Activated T-cell treated with anti-CD3 and anti-CD28 coated beads for 48 hours (primary cell): ENCODE results near the gene RHEB.

ENCODE experiments used
- DNase-seq: peaks from one replicate; pipeline ENCODE4 v3.0.0-alpha.2; 2020; ENCODE audit warnings: low read depth

RHEB gene

DNA sequence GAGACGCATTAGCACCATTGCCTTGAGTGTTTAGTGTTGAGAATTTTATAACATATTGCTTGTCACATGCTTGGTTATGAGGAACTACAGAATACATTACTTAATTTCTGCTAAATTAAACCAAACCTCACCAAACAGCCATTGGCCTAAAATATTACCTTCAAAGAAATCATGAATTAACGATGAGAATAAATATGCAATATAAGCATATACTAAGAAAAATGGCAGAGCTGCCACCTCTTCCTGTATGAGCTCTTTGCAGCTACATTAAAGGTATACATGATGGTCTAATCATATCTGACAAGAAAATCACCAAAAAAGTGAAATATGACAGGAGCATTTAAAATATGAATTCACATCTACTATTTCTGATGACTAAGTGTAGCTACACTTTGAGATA lies 5.2 kb upstream of the RHEB start:
- no peak for DNase-seq

DNA sequence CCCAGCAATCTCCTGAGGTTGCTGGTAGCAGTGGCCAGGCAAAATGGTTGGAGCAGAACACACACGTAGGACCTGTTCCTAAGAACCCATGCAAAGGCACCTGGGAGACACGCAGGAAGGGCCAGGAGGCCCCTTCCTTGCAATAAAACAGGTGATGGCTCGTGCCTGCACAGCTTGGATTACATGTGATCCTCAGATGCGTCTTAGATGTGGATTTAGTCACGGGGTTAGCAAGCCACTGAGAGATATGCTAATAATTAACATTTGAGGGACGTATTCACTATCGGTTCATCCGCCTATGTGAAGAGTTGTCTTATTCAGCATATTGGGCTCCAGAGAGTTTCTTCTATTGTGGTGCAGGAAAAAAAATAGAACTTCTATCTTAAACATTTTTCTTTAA lies 4.6 kb upstream of the RHEB start:
- DNase-seq = no peak

DNA sequence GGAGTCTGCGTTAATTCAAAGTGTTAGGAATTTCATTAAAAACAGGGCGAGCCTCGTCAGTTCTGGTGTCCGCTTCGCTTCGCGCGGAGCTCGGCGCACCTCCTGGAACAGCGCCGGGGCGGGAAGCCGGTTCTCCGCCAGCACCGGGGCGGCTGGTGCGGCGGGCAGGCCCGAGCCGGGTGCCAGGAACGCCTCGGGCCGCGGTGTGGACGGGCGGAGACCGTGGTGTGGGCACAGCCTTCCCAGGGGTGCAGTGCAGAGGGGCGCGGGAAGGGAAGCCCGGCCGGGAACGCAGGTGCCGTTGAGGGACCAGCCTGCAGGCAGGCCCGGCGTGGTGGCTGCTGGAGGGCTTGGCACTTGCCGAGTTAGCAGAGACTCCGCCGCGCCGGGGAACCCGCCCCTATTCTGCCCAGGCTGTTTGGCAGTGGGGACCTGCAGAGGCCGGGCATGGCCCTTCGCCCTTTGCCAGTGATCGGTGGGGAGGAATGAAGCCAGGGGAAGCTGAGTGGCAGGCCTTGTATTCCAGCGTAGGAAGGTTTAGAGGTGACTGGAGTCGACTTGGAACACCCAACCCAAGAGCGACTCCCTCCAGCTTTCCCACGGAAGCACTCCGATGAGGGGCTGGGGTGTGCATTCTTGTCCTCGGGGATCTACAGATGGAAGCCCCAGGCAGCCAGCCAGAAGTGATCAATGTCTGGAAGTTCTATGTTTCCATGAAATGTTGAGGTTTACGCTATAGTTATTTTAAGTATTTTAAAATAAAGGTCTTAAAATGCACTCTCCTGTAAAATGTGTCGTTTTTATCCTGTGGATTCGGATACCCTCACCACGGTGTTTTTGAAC lies 945 bp upstream of the RHEB start:
- peak; percentile 39 for DNase-seq

DNA sequence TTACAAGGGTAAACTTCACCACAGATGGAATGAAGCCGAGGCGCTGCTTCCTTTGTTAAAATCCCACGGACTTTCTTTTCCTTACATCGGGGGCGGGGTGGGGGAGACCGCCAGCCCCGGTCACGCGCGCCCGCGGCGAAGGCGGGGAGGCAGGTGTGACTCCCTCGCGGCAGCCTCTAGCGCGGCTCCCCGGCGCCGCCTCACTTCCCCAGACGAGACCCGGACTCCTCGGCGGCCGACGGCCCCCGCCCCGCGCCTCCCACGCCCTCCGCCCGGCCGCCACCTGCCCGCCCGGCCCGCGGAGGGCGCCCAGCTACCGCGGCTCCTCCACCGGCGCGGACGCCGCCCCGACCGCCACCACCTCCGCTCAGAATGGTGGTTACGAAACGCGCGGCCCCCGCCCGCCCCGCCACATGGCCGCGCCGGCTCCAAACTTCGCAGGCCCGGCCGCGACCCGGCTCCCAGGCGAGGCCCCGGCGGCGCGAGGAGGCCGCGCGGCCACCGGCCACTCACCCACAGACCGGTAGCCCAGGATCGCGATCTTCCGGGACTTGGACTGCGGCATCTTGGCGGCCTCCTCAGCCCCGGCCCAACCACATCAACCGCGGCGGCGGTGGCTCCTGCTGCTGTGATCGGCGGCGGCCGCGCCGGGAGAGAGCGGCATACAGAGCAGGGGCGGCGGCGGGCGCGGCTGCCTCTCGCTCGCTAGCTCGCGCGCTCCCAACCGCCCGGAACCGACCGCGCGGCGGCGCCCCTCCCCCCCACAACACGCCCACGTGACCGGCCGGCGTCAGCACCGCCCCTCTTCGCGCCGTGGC lies 539 bp downstream of the RHEB start:
- peak; percentile 61 for DNase-seq

DNA sequence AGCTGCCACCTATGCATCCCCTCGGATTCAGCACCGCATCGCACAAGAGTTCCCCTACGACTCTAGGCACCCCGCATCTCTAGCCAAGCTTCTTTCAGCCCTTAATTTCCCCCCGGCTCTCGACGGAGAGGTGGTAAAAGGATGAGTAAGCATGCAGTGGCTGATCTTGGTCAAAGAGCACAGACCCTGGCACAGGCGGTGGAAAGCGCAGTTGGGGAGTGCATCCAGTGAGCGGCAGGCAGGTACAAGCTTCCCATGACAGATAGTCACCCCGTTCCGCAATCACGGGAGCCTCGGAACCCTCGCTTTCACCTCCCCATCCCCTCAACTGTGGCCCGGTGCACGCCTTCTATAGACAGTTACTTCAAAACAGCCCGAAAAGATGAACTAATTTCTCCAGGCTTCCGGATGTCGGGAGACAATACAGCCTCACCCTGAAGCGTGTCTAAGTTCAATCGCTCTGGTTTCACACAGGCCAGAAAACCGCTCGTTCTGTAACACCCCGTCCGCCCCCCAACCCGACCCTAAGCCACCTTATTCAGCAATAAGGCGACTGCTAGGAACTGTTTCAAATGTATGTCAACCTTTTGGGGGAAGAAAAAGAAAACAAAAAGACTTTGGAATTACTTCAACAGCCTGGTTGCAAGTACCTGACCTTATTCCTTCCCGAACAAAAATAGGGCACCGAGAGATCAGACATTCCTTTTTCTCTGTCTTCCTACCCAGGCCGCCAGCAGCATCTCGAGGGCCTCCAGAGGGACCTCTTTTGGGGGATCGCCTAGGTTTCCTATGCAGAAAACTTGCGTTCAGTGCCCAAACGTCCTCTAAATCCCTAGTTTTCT lies 1.4 kb downstream of the RHEB start:
- DNase-seq = peak; percentile 59

DNA sequence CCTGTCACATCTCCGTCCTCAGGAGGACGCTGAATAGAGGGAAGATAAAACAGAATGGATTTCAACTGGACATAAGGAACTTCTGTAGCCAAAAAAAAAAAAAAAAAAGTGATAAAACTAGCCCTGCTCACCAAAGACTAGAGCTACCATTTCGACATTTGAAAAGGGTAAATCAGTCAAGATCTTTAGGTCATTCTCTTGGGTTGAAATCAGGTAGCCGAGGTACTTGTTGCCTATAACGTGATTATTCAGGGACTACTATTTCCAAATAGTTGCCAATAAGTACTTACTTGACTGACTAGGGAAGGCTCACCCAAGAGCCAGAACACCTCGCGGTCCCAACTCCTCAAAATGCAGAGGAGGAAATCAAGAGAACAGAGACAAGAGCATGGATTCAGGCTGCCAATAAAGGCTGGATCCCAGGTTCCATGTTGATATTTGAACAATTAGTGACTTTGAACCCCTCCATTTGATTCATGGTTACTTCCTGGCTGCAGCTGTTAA lies 2.0 kb downstream of the RHEB start:
- no peak for DNase-seq

DNA sequence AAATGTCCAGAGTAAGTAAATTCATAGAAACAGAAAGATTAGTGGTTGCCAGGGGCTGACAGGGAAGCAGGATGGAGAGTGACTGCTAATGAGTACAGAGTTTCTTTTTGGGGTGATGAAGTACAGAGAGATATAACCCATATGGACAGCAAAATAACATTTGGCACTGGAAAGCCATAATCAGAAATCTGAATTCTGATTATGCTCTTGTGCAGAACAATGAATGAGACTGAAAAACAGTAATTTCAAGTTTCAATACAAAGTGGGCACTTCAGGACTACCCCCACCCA lies 4.5 kb downstream of the RHEB start:
- DNase-seq = no peak

DNA sequence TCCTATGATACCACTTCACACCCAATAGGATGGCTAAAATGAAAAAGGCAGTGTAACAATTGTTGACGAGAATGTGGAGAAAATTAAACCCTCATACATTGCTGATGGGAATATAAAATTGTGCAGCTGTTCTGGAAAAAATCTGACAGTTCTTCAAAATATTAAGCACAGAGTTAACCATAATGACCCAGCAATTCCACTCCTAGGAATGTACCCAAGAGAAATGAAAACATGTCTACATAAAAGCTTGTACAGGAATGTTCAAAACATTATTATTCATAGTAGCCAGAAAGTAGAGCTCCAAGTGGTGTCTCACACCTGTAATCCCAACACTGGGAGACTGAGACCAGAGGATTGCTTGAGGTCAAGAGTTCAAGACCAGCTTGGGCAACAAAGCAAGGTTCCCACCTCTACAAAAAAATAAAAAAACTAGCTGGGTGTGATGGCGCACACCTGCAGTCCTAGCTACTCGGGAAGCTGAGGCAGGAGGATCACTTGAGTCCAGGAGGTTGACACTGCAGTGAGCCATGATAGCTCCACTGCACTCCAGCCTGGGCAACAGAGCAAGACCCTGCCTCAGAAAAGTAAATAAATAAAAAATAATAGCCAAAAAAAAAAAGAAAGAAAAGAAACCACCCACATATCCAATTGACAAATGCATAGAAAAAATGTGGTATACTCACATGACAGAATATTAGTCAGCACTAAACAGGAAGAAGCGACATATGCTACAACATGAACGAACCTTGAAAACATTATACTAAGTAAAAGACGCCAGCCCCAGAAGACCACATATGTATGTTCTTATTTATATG lies 5.0 kb downstream of the RHEB start:
- DNase-seq = no peak

DNA sequence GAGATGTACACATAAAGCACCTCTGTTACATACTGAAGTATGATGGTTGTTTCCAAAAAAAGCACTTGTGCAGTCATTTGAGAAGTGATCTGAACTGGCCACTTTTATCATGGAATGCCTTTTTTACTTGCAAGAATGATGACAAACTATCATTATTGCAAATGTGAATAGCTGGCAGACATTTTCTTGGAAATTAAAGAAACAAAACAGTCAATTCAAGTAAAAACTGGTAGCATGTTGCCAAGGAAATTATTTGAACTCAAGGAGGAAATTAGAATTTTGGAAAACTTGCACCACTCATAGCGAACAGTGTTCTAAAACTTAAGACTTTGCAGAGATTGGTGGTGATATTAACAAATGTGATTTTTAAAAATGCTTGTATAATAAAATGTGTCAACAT lies 6.6 kb downstream of the RHEB start:
- DNase-seq = no peak

DNA sequence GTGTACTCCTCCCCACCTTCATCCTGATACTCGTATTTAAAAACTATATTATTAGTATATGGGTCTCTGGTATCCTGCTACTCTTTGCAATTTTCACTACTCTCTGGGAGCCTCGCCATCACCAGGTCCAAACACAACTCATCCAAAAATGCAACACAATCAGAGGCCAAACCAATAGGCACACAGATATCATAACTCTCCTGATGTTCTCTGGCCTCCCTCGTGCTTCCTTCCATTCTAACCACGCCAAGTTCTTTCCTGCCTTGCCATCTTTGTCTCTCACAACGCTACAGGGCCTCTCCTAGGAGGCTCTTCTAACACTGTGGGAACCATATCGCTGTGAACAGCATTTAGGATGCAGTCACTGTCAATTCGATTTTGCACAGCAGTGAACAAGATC lies 7.3 kb downstream of the RHEB start:
- DNase-seq = no peak

DNA sequence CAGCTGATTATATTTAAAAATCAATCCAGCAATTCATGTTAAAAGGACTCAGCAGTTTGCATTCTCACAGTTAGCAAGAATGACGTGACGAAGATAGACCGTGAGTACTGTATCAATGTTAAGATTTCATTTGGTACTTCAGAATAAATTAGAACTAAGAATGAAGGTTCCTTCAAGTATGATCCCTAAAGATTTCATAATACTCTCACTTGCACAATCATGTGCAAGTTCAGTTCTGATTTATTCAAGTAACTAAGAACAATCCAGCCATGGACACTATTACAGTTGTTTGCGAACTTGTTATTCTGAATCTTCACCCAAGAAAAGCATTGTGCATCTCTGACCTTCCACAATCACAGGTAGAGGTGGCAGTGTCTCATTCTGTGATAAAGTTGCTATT lies 7.7 kb downstream of the RHEB start:
- no peak for DNase-seq

DNA sequence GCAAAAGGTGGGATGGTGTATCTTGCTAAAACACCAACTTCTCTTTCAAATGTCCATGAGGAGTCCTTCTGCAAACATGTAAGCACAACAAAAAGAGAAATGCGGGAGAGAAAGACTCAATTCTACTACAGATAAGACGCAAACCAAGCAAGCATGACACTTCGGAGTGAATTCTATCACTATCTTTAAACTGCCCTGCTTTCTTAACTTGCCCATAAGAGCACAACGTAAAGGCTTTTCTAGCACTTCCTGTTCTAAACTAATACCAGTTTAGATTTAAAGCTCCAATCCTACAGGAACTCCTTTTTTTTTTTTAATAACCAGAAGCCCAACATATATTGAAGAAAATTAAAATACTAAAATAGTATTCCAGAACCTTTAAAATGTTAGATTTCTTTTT lies 8.4 kb downstream of the RHEB start:
- no peak for DNase-seq

DNA sequence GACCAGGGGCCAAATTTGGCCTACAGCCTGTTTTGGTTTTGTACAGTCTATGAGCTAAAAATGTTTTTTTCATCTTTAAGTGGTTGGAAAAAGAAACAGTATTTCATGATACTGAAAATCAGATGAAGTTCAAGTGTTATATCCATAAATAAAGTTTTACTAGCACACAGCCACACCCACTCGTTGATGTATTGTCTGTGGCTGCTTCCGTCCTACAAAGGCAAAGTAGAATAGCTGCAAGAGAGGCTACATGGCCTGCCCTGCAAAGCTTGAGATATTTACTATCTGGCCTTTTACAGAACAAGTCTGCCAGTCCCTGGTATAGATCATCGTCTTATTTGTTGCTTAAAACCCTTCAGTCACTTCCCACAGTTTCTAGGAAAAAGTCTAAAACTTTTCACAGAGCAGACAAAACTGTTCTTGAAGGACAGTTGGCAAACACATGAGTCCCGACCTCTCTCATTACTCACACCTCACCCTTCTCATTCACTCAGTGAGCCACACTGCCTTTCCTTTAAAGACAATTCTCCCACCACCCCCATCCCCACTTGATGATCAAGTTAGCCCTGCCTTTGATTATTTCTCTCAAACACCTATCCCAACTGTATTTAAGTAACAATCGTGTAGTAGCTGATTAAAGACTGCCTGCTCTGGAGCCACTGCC lies 9.9 kb downstream of the RHEB start:
- no peak for DNase-seq

DNA sequence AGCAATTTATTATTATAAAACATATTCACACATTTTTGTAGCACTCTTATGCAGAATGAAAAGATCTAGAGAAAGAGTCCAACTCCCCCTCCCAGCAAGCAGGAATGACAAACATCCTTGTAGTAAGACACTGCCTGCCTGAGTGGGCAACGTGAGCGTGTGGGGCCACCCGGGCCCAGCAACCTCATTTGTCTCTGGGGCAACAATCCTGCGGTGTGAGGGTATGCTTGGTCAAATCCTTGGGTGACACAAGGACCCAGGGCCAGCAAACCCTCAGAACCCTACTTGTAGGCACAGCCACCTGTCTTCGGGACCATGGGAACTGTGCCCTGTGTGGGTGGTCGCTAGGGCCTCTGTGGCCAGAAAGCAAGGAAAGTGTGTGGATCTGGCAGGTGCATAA lies 10.7 kb downstream of the RHEB start:
- no peak for DNase-seq

DNA sequence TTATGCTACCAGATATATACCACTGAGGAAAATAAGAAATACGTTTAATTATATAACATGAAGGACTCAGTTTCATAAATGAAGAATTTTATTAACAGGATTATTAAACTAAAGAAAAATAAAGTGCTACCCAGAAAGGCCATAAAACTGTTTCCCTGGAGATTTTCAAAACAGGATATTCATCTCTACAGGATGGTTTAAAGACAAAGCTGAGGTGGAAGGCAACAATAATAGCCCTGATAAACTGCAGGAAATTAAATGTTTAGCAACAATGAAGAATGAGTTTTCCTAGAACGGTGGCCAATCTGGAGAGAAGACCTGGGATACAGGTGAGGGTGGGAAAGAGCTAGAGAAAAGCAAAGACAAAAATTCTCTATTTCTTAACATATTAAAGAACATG lies 11.9 kb downstream of the RHEB start:
- DNase-seq = no peak

DNA sequence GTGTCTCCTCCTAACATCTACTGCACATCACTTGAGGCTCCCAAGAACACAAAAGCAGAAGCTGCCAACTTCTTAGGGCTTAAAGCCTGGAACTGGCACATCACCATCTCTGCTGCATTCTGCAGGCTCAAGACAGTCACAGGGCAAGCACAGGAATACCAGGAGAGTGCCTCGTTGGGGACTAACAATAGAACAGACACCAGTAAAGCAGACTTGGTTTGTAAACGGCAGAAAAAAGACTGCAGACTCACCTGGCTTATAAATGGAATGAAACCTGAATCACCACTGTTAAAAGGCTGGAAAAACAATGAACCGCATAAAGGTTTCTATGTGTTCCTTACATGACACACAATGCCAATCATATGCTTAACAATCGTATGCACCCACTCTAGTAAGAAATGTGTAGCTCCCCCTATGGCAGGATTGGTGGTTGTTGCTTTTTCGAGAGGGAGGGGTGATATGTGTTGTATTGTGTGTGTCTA lies 12.8 kb downstream of the RHEB start:
- DNase-seq = no peak

DNA sequence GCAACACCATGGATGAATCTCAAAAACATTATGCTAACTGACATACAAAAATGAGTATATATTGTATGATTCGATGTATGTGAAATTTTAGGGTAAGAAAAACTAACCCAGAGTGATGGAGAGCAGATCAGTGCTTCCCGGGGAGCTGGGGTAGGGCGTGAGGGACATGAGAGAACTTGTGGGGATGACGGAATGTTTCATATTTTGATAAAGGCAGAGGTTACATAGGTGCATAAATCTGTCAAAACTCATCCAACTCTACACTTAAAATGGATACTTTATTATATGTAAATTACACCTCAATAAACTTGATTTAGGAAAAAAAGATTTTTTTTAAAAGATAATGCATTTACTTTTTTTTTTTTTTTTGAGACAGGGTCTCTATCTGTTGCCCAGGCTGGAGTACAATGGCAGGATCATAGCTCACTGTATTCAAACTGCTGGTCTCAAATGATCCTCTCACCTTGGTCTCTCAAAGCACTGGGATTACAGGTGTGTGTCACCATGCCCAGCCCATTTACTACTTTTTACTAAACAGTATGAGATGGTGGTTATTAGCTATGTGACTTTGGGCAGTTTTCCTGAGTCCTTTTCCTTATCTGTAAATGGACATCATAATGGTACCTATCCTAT lies 13.7 kb downstream of the RHEB start:
- no peak for DNase-seq

DNA sequence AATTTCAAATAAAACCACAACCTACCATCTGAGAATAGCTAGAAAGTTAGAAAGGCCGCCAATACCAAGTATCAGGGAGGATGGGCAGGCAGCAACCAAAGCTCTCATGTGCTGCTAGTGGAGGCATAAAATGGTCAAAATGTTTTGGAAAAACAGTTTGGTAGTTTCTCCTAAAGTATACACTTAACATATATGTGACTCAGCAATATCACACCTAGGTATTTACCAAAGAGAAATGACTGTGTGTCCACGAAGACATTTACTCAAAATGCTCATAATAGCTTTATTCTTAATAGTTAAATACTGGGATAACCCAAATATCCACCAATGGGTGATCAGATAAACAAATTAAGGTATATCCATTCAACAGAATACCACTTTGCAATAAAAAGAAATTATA lies 14.3 kb downstream of the RHEB start:
- DNase-seq = no peak

DNA sequence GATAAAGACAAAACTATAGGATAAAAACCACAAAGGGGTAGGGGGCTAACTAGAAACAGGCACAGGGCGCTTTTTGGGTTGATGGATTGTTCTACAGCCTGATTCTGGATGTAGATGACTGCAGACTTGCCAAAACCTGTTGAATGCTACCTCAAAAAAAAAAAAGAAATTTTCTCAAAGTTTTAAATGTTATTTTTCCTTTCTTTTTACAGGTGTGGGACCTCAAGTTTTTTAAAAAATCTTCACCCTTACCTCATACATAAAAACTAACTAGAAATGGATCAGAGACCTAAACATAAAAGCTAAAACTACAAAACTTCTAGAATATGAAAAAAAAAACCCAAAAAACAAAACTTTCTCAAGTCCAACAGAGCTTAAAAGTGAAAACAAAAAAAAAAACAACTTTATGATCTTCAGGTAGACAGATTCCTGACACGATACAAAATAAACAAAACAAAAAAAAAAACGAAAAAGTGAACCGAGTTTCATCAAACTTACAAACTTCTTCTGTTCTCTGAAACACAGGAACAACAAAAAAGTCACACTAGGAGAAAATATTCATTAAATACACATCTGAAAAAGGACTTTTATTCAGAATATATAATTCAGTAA lies 14.9 kb downstream of the RHEB start:
- DNase-seq = no peak
